Thyroid gland (tissue), 4 donors: ENCODE results near the gene COPRS.

Source experiments
- POLR2A ChIP-seq, 2 donors: fragments of 450-650 bp; IDR thresholded peaks; one replicate each; pipeline ENCODE4 v1.6.1; 2017; ENCODE audit warnings: antibody characterized with exemption in 2 of 2, mild to moderate bottlenecking in 2 of 2, moderate library complexity in 1 of 2
- TF ChIP-seq, protein P1 (sequence below), 6 experiments: fragments of 200-600 bp in 3 of 6; fragments of 450-650 bp in 3 of 6; sonication (generic) in 3 of 6; IDR thresholded peaks; one replicate each; pipeline ENCODE4 v1.5.1; 2016 to 2019; ENCODE audit warnings: antibody characterized with exemption in 6 of 6, mild to moderate bottlenecking in 2 of 6, inconsistent platforms in 1 of 6, moderate library complexity in 1 of 6

DNA sequence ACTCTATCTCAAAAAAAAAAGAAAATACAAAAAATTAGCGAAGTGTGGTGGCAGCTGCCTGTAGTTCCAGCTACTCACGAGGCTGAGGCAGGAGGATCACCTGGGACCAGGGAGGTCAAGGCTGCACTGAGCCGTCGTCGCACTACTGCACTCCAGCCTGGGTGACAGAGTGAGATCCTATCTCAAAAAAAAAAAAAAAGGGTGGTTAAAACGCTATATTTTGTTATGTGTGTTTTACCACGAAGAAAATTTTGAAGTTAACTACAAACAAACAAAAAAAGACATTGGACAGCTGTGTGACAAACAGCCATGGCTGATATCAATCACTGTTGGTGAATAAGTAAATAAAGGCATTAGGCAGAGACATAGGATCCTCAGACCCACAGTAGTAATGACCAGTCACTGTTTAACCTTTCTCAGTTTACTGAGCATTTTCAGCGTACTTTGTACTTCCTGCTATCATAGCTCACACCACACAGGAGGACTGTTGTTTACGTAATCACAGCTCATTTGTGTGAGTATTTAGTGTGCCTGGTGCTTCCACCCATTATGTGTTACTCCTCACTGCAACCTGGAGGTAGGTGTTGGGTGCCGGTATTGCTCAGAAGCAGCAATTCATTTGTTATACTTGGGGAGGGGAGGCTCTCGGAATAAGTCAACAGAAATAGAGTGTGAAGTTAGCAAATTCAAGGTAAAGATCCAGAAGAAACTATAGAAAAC is 55.4 kb downstream of the COPRS start:
- TF ChIP-seq, protein P1, sequence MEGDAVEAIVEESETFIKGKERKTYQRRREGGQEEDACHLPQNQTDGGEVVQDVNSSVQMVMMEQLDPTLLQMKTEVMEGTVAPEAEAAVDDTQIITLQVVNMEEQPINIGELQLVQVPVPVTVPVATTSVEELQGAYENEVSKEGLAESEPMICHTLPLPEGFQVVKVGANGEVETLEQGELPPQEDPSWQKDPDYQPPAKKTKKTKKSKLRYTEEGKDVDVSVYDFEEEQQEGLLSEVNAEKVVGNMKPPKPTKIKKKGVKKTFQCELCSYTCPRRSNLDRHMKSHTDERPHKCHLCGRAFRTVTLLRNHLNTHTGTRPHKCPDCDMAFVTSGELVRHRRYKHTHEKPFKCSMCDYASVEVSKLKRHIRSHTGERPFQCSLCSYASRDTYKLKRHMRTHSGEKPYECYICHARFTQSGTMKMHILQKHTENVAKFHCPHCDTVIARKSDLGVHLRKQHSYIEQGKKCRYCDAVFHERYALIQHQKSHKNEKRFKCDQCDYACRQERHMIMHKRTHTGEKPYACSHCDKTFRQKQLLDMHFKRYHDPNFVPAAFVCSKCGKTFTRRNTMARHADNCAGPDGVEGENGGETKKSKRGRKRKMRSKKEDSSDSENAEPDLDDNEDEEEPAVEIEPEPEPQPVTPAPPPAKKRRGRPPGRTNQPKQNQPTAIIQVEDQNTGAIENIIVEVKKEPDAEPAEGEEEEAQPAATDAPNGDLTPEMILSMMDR (IDR thresholded peaks at IDR 0.05), result no peak
- TF ChIP-seq POLR2A (IDR thresholded peaks at IDR 0.05), result no peak
